Right forelimb (tissue), 1 donor: ENCODE measurements around the gene HERC3.

Source experiments
- DNase-seq: peaks from one replicate; pipeline ENCODE4 v3.0.0-alpha.2; 2018

HERC3 gene

GRCh38 chr4:88752076-88752463, 159.8 kb downstream of the HERC3 start:
- DNase-seq: no peak

GRCh38 chr4:88752754-88753153, 160.5 kb downstream of the HERC3 start:
- no peak for DNase-seq

- no peak for DNase-seq
These were observed 161.6 kb downstream of the HERC3 start for GRCh38 chr4:88753658-88754571.

- DNase-seq: no peak
These were observed 162.5 kb downstream of the HERC3 start for GRCh38 chr4:88754796-88755195.

GRCh38 chr4:88755454-88755853, 163.2 kb downstream of the HERC3 start:
- no peak for DNase-seq

- DNase-seq: no peak
These were observed 163.9 kb downstream of the HERC3 start for GRCh38 chr4:88756149-88756548.

GRCh38 chr4:88757067-88757466, 164.8 kb downstream of the HERC3 start:
- no peak for DNase-seq

- DNase-seq: no peak
These were observed 165.5 kb downstream of the HERC3 start for GRCh38 chr4:88757776-88758175.
